ENCODE results near the gene TMPRSS6. TPM values are rescaled to one million over a fixed set of nuclear protein-coding genes. Genes with fewer than 3 reads are reported as not detected.

Gene TMPRSS6
- total RNA-seq, 4 donors from 2014 or later = under 0.01 to 0.09 TPM; not detected in 2

- Histone ChIP-seq H3K4me1 (no peaks in the 10 kb centered on the region), H3K27ac (no peak overlapping the region), H3K27me3 (peaks cover 0 to 37% (median 0%) of the 10 kb centered on the region in 4 donors), H3K36me3 (no peaks in the 10 kb centered on the region), H3K4me3 (no peak overlapping the region), H3K9me3 (peaks cover 0 to under 1% (median 0%) of the 10 kb centered on the region in 3 donors)
- TF ChIP-seq, protein P1, sequence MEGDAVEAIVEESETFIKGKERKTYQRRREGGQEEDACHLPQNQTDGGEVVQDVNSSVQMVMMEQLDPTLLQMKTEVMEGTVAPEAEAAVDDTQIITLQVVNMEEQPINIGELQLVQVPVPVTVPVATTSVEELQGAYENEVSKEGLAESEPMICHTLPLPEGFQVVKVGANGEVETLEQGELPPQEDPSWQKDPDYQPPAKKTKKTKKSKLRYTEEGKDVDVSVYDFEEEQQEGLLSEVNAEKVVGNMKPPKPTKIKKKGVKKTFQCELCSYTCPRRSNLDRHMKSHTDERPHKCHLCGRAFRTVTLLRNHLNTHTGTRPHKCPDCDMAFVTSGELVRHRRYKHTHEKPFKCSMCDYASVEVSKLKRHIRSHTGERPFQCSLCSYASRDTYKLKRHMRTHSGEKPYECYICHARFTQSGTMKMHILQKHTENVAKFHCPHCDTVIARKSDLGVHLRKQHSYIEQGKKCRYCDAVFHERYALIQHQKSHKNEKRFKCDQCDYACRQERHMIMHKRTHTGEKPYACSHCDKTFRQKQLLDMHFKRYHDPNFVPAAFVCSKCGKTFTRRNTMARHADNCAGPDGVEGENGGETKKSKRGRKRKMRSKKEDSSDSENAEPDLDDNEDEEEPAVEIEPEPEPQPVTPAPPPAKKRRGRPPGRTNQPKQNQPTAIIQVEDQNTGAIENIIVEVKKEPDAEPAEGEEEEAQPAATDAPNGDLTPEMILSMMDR (IDR thresholded peaks at IDR 0.05) = no peak
- TF ChIP-seq POLR2A (IDR thresholded peaks at IDR 0.05) = no peak
- DNase-seq = no peak
- 94 to 95% methylated on average over 7 to 8 of the region's 8 CpGs for WGBS, 2 donors
- intact Hi-C loops (cut with DNase I) = no loop called here
These were observed 46.5 kb upstream of the TMPRSS6 start for GRCh38 chr22:37155971-37156370.

DNA sequence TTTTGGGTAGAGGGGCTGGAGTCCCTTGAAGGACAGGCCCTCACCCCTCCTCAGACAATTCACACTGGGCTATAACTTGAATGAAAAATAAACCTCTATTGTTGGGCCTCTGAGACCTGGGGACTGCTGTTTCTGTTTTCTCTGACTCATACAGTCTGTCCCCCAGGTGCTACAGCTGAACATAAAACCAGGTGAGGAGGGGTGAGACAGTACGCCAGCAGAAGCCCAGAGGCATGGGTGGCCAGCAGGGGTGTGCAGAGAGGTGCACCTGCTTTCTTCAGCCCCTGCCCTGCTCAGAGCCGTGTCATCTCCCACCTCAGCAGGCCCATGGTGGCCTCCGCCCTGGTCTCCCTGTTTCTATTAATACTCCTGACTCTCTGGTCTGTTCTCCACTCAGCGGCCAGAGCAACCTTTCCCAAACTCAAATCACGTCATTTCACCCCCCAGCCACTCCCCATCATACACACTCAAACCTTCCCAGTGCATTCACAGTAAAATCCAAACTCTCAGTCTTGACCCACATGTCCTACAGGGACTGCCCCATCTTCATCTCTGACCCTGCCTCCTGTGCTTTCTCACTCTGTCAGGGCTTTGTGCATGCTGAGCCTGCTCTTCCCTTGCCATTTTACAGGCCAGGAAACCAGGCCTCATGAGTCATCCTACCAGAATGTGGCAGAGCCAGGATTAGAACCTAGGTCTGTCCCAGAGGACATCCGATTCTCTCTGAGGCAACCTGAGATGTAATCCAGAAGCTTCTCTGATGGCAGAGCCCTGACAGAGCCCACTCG, 45.6 kb upstream of the TMPRSS6 start:
- DNase-seq = no peak
- no peak overlapping the region for H3K27ac ChIP-seq
- no peaks in the 10 kb centered on the region for H3K9me3 ChIP-seq
- no peaks in the 10 kb centered on the region for H3K4me1 ChIP-seq
- TF ChIP-seq, protein P1 (IDR thresholded peaks at IDR 0.05) = no peak
- TF ChIP-seq POLR2A (IDR thresholded peaks at IDR 0.05) = no peak
- intact Hi-C loops (cut with DNase I) = no loop called here
- 72 to 75% methylated on average over 6 to 7 of the region's 7 CpGs for WGBS, 2 donors
- H3K36me3 ChIP-seq = no peaks in the 10 kb centered on the region
- no peak overlapping the region for H3K4me3 ChIP-seq
- H3K27me3 ChIP-seq = peaks cover 0 to 36% (median 0%) of the 10 kb centered on the region in 4 donors

DNA sequence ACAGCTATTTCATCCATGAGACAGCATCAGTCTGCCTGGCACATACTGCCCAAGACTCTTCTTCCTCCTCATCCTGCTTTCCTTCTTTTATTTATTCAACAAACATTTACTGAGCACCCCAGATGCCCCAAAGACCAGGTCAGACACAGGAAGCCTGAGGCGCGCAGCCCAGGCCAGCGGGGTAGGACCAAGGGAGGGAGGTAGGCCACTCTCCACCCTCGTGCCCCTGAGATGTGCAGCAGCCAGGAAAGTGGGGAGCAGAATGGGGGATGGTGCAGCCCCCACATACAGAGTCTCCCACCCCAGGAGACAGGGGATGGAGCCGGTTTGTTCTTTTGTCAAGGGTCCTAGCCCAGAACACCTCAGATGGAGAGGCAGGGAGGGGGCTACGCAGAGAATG, 44.4 kb upstream of the TMPRSS6 start:
- 100% methylated on average over 1 of the region's 6 CpGs for WGBS, 2 donors
- TF ChIP-seq, protein P1 (IDR thresholded peaks at IDR 0.05) = no peak
- TF ChIP-seq POLR2A (IDR thresholded peaks at IDR 0.05) = no peak
- no peak overlapping the region for H3K27ac ChIP-seq
- no peak overlapping the region for H3K4me3 ChIP-seq
- no peak for DNase-seq
- no peaks in the 10 kb centered on the region for H3K36me3 ChIP-seq
- no peaks in the 10 kb centered on the region for H3K4me1 ChIP-seq
- peaks cover 0 to 24% (median 0%) of the 10 kb centered on the region in 4 donors for H3K27me3 ChIP-seq
- intact Hi-C loops (cut with DNase I) = no loop called here
- H3K9me3 ChIP-seq = no peaks in the 10 kb centered on the region

DNA sequence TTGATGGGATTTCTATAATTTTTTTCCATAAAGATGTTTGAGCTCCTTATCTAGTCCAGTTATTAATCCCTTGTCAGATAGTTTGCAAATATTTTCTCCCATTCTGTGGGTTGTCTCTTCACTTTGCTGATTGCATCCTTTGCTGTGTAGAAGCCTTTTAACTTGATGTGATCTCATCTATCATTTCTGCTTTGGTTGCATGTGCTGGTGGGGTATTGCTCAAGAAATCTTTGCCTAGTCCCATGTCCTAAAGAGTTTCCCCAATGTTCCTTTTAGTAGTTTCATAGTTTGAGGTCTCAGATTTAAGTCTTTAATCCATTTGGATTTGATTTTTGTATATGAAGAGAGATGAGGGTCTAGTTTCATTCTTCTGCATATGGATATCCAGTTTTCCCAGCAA, 41.9 kb upstream of the TMPRSS6 start:
- no peak overlapping the region for H3K4me3 ChIP-seq
- TF ChIP-seq, protein P1 (IDR thresholded peaks at IDR 0.05) = no peak
- no peak for TF ChIP-seq POLR2A (IDR thresholded peaks at IDR 0.05)
- H3K4me1 ChIP-seq = peaks cover 0 to 10% (median 0%) of the 10 kb centered on the region in 3 donors
- no peaks in the 10 kb centered on the region for H3K9me3 ChIP-seq
- no peak overlapping the region for H3K27ac ChIP-seq
- DNase-seq = no peak
- intact Hi-C loops (cut with DNase I) = no loop called here
- H3K27me3 ChIP-seq = peaks cover 0 to 6% (median 0%) of the 10 kb centered on the region in 4 donors
- no peaks in the 10 kb centered on the region for H3K36me3 ChIP-seq

- Histone ChIP-seq H3K36me3 (no peaks in the 10 kb centered on the region), H3K9me3 (no peaks in the 10 kb centered on the region), H3K27ac (no peak overlapping the region), H3K4me1 (peaks cover 0 to 17% (median 3%) of the 10 kb centered on the region in 3 donors), H3K27me3 (peaks cover 0 to 8% (median 0%) of the 10 kb centered on the region in 4 donors), H3K4me3 (no peak overlapping the region)
- intact Hi-C loops (cut with DNase I) = no loop called here
- TF ChIP-seq, protein P1 (IDR thresholded peaks at IDR 0.05) = no peak
- no peak for TF ChIP-seq POLR2A (IDR thresholded peaks at IDR 0.05)
- DNase-seq = no peak
These were observed 41.2 kb upstream of the TMPRSS6 start for GRCh38 chr22:37150701-37151100.

Data from esophagus squamous epithelium (tissue), 5 donors.